ENCODE results near the gene ERVV-1.

DNA sequence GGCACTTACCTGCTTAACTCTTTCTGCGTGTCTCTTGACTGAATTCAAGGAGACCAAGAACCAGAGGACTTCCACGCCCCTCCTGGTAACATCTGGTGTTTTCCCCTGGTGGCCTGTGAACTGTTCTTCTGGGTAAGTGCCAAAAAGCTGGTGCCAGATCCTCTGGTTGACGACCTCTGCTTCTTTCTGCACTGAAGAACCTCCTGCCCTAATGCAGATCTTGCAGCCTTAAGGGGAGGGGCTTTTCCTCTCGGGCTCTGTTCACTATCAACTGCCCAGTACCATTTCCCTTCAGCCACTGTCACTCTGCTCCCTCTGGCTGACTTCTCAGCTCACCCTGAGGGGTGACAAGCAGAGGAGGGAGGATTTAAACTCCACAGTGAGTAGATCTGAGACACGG lies 6.1 kb upstream of the ERVV-1 start:
- TF ChIP-seq, protein P1, sequence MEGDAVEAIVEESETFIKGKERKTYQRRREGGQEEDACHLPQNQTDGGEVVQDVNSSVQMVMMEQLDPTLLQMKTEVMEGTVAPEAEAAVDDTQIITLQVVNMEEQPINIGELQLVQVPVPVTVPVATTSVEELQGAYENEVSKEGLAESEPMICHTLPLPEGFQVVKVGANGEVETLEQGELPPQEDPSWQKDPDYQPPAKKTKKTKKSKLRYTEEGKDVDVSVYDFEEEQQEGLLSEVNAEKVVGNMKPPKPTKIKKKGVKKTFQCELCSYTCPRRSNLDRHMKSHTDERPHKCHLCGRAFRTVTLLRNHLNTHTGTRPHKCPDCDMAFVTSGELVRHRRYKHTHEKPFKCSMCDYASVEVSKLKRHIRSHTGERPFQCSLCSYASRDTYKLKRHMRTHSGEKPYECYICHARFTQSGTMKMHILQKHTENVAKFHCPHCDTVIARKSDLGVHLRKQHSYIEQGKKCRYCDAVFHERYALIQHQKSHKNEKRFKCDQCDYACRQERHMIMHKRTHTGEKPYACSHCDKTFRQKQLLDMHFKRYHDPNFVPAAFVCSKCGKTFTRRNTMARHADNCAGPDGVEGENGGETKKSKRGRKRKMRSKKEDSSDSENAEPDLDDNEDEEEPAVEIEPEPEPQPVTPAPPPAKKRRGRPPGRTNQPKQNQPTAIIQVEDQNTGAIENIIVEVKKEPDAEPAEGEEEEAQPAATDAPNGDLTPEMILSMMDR (IDR thresholded peaks at IDR 0.05), result no peak
- TF ChIP-seq EZH2phosphoT487 (IDR thresholded peaks at IDR 0.05) (no peak), EZH2 (IDR thresholded peaks at IDR 0.05) (no peak)

All from neural progenitor cell (in vitro differentiated cells).